Adrenal gland (tissue), 12 donors: ENCODE results near the gene FGF16. TPM values are rescaled to one million over a fixed set of nuclear protein-coding genes. Genes with fewer than 3 reads are reported as not detected.
"Not testable (repeated sequence)": the region's sequence is repeated elsewhere in the genome, so short reads cannot be mapped to it uniquely, and the experiment has no call there.

ENCODE experiments used
- DNase-seq, 7 donors: peaks; one replicate each; pipeline ENCODE4 v3.0.0-alpha.2; 2019 to 2020
- H3K27ac ChIP-seq, 5 donors: fragments of 200-600 bp; sonication (generic) in 4 of 5; 1 replicate in 3 of 5; 2 replicates in 2 of 5; pipeline versions ENCODE4 v1.5.1 to v1.8.0; 2016 to 2020; ENCODE audit warnings: mild to moderate bottlenecking in 1 of 5
- H3K27me3 ChIP-seq: fragments of 200-600 bp; 2 replicates; pipeline ENCODE4 v1.8.0; 2021
- H3K36me3 ChIP-seq, 2 donors: fragments of 200-600 bp; replicated peaks in 1 of 2; 1 replicate in 1 of 2; 2 replicates in 1 of 2; pipeline versions ENCODE4 v1.5.1 to v1.8.0; 2018 to 2022
- H3K4me1 ChIP-seq, 2 donors: fragments of 200-600 bp; replicated peaks in 1 of 2; 1 replicate in 1 of 2; 2 replicates in 1 of 2; pipeline versions ENCODE4 v1.5.1 to v1.8.0; 2018 to 2021
- H3K4me3 ChIP-seq, 4 donors: fragments of 200-600 bp; sonication (generic) in 3 of 4; one replicate each; pipeline ENCODE4 v1.5.1; 2016 to 2018
- H3K9me3 ChIP-seq, 3 donors: fragments of 200-600 bp; sonication (generic) in 1 of 3; replicated peaks in 1 of 3; 1 replicate in 2 of 3; 2 replicates in 1 of 3; pipeline versions ENCODE4 v1.5.1 to v1.8.0; 2016 to 2021
- CTCF ChIP-seq, 6 experiments: fragments of 450-650 bp in 4 of 6; fragments of 200-600 bp in 2 of 6; sonication (generic) in 1 of 6; IDR thresholded peaks; 1 replicate in 5 of 6; 2 replicates in 1 of 6; pipeline versions ENCODE4 v1.5.1 to v1.8.0; 2016 to 2021; ENCODE audit warnings: antibody characterized with exemption in 6 of 6, mild to moderate bottlenecking in 2 of 6, moderate library complexity in 1 of 6
- POLR2A ChIP-seq, 2 donors: fragments of 450-650 bp; IDR thresholded peaks; one replicate each; pipeline ENCODE4 v1.6.1; 2017; ENCODE audit warnings: antibody characterized with exemption in 2 of 2, mild to moderate bottlenecking in 2 of 2, moderate library complexity in 1 of 2
- WGBS, 4 donors: extraction: QIAGEN DNeasy Blood & Tissue Kit in 2 of 4; methylation state at CpG; one replicate each; pipeline versions ENCODE4 v1.1.5 to v1.1.7; 2013 to 2017; 5-methylcytosine and 5-hydroxymethylcytosine counted together
- intact Hi-C, 2 donors: fragments of 100-400 bp; cut with DNase I; formaldehyde crosslinking; loops; one replicate each; pipeline versions ENCODE4 v1.14.1 to v1.15.0; 2022 to 2023
- polyA plus RNA-seq, 3 donors: library from polyadenylated mRNA; stranded (reverse); fragments of 200-250 nt in 2 of 3; fragments of 350-450 nt in 1 of 3; fragmentation: Illumina TruSeq in 1 of 3; extraction: RNeasy Lipid Tissue Mini Kit (QIAGEN cat#74804) in 1 of 3; gene quantifications; one replicate each; pipeline ENCODE4 v1.2.3, GENCODE V29; 2013 to 2014
- total RNA-seq, 9 donors: library from RNA; depleted of rRNA in 4 of 9; stranded (reverse); fragments of >200 nt in 4 of 9; fragments of 120-200 nt in 1 of 9; fragmentation: NEBNext Ultra II Directional in 1 of 9; extraction: Animal tissue kit (Norgen Biotek cat#: 25700) in 1 of 9; gene quantifications; one replicate each; pipeline versions ENCODE4 v1.1.0 to v1.2.4, GENCODE V29; 2013 to 2023
- donor health status: healthy with polysubstance abuse.
- donor health status: Bipolar disorder and iron deficiency.
- donor health status: DM: yes; HTN: yes; CAD: no.
- donor health status: DM: no; HTN: no; CAD: no.
- donor health status: DM: no; HTN: no; CAD: no.
- donor health status: DM: yes; HTN: yes; CAD: no.

Gene FGF16
- total and polyA plus RNA-seq, 12 donors = 0.06 to 0.18 (median 0.15) TPM; not detected in 9

GRCh38 chrX:77484045-77484444 is 36.9 kb downstream of the FGF16 start:
- no peaks in the 10 kb centered on the region for H3K9me3 ChIP-seq
- TF ChIP-seq CTCF (IDR thresholded peaks at IDR 0.05) (no peak), POLR2A (IDR thresholded peaks at IDR 0.05) (no peak)
- WGBS, 4 donors = 63 to 84% (median 76%) methylated on average over 5 of the region's 5 CpGs
- no peaks in the 10 kb centered on the region for H3K4me1 ChIP-seq
- no peak overlapping the region for H3K27ac ChIP-seq
- no peaks in the 10 kb centered on the region for H3K36me3 ChIP-seq
- intact Hi-C loops = no loop called here
- no peak overlapping the region for H3K4me3 ChIP-seq
- no peak for DNase-seq
- no peaks in the 10 kb centered on the region for H3K27me3 ChIP-seq

GRCh38 chrX:77493677-77494553 is 46.7 kb downstream of the FGF16 start:
- Histone ChIP-seq H3K36me3 (no peaks in the 10 kb centered on the region), H3K4me3 (no peak overlapping the region), H3K27ac (no peak overlapping the region), H3K9me3 (no peaks in the 10 kb centered on the region), H3K4me1 (no peaks in the 10 kb centered on the region), H3K27me3 (peaks cover 13% of the 10 kb centered on the region)
- DNase-seq = no peak
- TF ChIP-seq POLR2A (IDR thresholded peaks at IDR 0.05) = no peak
- no peak for TF ChIP-seq CTCF (IDR thresholded peaks at IDR 0.05)
- WGBS, 4 donors = 59 to 89% (median 81%) methylated on average over 7 to 20 of the region's 20 CpGs
- intact Hi-C loops = no loop called here

- H3K27ac ChIP-seq, H3K9me3 ChIP-seq, H3K27me3 ChIP-seq, H3K4me1 ChIP-seq, DNase-seq, intact Hi-C loops, H3K4me3 ChIP-seq, H3K36me3 ChIP-seq: not testable (repeated sequence)
- 52 to 90% (median 79%) methylated on average over 1 of the region's 1 CpG for WGBS, 4 donors
Measured at GRCh38 chrX:77500164-77500563, 53.0 kb downstream of the FGF16 start.

GRCh38 chrX:77502951-77503525 is 55.8 kb downstream of the FGF16 start:
- DNase-seq = no peak
- 28 to 45% (median 34%) methylated on average over 2 of the region's 2 CpGs for WGBS, 4 donors
- TF ChIP-seq POLR2A (IDR thresholded peaks at IDR 0.05) (no peak), CTCF (IDR thresholded peaks at IDR 0.05) (no peak)
- H3K27me3 ChIP-seq = no peaks in the 10 kb centered on the region
- H3K36me3 ChIP-seq = peaks cover 0 to under 1% of the 10 kb centered on the region in 2 donors
- intact Hi-C loops = no loop called here
- no peaks in the 10 kb centered on the region for H3K4me1 ChIP-seq
- H3K4me3 ChIP-seq = no peak overlapping the region
- no peak overlapping the region for H3K27ac ChIP-seq
- H3K9me3 ChIP-seq = no peaks in the 10 kb centered on the region
